Measurements from ENCODE around the gene PPIP5K2.
"Not testable (repeated sequence)": the region's sequence is repeated elsewhere in the genome, so short reads cannot be mapped to it uniquely, and the experiment has no call there.

Gene PPIP5K2

DNA sequence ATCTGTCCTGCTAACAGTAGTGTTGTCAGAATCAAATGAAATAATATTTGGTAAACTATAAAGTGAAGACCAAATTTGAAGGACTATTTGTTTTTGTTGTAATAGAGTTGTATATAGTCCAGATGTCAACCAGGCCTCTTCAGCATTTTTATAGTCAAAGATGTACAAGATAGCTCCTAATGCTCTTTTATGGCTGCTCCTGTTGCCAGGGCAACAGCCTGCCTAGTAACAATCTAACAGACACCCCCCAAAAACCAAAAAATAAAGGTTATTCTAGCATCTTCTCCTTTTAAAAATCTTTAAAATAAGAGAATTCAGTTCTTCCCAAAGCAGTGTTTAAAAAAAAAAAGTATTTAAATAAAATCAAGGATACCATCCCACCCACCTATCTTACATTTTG, 89.0 kb downstream of the PPIP5K2 start:
- DNase-seq = no peak

DNA sequence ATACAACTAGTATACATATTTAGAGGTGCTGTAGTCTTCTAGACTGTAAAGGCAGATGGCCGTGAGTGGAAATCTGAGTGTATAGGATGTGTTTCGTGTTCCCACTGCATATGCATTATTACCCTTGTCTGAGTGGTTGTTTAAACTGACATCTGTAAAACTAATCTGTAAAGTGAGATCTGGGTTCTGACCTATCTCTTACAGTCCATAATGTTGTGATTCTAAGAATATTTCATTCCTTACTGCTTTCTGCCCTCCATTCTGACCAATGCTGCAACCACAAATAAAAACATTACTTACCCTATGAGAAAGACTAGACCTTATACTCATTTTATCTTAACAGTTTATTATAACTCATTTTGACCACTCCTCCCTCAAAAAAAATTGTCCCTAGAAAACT, 90.9 kb downstream of the PPIP5K2 start:
- no peak for DNase-seq

DNA sequence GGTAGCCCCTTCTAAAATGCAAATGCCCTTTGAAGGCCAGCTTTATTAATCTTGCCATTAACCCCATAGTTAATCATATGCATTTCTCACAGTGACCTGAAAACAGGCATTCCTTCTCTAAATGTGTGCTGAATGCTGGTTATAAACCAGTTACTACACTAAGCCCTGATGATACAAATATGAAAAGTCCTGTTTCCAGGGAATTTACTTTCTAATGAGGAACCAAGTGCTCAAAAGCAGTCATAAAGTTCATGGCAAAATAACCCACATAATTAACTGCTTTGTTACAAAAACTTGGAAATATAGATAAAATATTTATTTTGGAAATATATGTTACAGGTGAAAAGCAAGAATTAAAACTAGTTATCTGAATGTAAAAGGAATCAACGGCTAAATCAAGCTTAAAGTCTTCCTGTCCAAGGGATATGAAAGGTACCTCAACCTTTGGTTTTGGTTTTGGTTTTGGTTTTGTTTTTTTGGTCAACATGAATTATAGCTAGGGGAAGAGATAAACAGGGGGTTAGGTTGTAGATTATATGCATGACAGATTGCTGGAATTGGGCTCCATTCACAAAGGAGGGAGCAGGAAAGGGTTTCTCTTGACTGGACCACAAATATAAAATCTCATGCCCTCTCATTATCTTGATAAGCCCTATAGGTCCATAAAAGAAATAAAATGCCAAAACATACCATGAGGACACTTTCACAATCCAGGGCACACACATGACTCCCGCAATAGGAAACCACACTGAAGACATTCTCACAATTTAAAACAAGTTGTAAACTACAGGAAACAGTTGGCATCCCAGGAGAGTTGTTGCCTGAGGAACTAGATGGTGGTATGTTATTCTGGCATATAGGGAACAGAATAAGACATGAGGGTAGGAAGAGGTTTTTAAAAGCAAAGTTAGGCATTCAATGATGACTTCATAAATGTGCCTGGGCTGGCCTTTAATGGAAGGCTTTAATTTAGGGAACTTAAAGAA, 91.8 kb downstream of the PPIP5K2 start:
- no peak for DNase-seq

DNA sequence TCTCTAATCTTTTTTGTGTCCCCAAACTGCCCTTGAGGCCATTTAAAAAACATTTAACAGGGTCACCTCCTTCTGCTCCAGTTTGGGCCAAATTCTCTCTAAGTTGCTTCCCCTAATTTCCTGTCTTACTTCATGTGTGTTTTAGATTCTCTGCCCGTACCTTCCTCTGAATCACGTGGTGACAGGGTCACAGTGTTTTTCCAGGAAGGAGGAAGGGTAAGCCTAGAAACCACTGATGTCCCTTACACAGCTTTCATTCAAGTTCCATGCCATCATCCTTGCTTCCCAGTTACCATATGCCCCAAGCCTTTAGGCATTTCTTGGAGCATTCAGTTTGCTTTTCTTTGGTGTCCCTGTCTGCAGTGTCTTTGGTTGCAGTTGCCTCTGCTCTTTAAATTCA, 96.0 kb downstream of the PPIP5K2 start:
- DNase-seq = no peak

DNA sequence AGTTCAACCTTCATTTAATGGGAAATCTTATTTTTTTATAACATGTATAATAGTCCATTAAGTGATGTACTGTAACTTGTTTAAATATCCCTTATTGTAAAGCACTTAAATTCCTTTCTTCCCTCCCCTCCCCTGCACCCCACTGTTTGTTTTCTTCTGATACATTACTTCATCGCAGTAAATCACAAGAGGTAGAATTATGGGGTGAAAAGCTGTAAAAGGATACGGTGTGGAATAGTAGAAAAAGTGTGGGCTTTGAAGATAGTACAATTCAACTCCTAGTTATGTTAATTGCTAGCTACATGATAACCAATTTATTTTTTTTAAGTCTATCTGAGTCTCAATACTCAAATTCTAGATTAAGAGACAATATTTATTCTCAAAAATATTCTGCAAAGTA, 96.6 kb downstream of the PPIP5K2 start:
- no peak for DNase-seq

DNA sequence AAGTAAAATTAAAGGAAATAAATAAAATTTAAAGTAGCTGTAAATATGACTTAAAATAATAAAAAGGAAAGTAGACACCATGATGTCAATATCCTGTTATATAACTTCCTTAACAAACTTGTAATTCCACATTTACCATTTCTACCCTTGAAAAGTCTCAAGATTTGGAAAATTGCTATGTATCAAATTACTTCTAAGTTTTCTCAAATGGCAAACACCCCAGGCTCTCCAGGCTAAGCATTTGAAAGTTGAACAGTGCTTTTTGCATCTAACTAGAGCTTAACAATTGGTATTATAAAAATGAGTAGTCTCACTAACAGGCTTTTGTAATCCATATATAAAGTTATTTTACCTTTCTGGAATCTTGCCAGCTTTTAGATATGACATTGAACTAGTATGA, 97.0 kb downstream of the PPIP5K2 start:
- DNase-seq = no peak

DNA sequence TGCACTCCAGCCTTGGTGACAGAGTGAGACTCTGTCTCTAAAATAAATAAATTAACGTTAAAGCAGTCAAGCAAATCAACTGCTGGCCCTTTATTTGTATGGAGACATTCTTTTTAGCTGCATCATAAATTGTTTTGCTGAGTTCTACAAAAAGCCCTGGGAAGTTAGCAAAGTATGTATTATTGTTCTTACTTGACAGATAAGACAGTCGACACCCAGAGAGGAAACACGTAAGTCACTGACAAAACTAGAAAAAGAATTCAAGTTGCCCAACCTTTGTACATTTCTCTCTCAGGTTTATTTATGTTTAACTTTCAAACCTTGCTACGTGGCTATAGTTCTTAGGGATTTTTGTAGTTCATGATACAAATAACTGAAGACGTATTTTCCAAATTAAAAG, 98.1 kb downstream of the PPIP5K2 start:
- DNase-seq = no peak

DNA sequence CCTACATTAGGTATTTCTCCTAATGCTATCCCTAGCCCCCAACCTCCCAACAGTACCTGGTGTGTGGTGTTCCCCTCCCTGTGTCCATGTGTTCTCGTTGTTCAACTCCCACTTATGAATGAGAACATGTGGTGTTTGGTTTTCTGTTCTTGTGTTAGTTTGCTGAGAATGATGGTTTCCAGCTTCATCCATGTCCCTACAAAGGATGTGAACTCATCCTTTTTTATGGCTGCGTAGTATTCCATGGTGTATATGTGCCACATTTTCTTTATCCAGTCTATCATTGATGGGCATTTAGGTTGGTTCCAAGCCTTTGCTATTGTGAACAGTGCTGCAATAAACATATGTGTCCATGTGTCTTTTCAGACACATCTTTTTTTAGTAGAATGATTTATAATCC, 99.0 kb downstream of the PPIP5K2 start:
- not testable (repeated sequence) for DNase-seq

DNA sequence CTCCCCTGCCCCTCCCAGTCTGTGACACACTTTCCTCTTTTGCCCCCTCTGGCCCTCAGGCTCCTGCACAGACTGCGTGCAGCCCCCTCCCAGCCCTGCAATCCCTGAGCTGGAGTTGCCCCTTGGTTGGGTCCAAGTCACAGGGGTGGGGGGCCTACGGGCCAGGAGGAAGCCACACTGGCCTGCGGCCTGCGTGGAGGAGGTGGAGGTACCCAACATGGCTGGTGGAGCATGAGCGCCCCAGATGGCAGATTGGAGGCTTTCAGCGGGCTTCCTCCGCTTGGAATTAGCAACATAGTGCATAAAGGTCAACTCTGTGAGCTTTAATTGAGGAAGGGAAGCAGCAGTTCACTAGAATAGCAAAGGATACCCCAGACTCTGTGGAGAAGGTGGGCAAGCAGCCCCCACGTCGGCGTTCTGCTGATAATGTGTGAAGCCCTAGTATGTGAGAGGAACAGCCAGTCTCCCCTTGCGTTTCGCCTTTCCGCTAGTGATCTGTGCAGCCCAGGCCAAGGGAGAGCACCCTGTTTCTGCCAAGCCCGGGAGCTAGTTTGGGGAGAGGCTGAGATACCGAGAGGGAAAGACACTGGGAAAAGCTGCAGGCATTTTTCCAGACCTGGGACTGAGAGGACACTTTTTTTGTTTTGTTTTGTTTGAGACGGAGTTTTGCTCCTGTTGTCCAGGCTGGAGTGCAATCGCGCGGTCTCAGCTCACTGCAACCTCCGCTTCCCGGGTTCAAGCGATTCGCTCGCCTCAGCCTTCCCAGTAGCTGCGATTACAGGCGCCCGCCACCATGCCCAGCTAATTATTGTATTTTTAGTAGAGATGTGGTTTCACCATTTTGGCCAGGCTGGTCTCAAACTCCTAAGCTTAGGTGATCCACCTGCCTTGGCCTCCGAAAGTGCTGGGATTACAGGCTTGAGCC, 103.2 kb downstream of the PPIP5K2 start:
- no peak for DNase-seq

DNA sequence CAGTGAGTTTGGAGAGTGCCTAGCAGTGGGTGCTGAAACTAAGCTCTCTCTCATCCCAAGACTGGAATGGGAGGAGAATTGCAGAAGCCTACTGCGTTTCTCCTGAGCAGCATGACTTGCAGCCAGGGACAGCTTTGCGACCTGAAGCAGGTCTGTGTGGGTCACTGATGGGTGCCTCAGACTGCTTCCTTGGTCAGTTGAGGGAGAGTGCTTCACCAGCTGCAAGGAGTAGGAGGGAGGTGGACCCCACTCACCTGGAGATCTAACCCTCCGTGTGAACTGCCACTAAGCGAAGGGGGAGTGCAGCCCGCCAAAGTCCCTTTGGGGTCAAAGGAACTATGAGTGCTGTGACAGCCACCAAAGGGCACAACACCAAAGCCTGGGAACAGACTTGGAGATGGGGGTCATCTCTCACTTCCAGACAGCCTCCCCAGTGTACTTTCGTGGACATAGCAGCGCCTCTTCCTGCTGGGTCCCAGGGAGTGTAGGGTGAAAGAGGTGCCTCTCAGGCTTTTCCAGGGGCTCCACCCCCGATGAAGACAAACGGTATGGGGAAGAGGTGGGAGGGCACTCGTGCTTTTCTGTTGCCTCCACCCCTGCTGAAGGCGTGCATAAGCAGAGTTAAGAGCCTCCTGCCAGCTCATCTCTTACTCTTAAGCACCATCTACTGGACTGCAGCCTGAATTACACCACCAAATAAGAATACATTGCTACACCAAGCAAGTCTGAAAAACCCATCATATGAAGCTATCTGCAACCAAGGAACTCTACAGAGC, 104.2 kb downstream of the PPIP5K2 start:
- DNase-seq = no peak

DNA sequence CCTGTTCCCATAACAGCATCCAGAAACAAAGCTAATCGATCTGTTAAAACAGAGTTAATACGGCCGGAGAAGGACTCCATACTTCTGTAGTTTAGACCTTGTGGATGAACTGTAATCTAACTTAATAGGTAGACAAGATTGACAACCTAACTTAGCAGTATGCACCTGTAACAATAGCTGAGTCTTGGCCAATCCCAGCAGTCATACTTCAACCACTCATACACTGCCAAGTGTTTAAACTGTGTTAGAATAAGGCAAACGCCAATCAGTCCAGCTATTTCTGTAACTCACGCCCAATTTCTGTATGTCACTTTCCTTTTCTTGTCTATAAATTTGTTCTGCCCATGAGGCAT, 104.8 kb downstream of the PPIP5K2 start:
- no peak for DNase-seq

DNA sequence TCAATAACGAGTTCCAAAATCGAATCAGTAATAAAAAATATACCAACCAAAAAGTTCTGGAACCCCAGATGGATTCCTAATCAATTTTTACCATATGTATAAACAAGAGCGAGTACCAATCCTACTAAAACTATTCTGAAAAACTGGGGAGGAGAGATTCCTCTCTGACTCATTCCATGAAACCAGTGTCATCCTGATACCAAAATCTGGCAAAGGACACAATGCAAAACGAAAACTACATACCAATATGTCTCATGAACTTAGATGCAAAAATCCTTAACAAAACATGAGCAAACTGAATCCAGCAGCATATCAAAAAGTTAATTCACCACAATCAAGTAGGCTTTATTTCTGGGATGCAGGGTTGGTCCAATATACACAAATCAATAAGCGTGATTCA, 108.0 kb downstream of the PPIP5K2 start:
- no peak for DNase-seq

DNA sequence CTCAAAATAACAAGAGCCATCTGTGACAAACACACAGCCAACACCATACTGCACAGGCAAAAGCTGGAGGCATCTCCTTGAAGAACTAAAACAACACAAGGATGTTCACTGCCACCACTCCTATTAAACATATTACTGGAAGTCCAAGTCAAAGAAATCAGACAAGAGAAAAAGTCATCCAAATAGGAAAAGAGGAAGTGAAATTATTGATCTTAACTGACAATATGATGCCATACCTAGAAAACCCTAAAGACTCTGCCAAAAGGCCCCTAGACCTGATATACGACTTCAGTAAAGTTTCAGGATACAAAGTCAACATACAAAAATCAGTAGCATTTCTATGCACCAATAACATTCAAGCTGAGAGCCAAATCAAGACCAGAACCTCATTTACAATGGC, 108.5 kb downstream of the PPIP5K2 start:
- DNase-seq = no peak

DNA sequence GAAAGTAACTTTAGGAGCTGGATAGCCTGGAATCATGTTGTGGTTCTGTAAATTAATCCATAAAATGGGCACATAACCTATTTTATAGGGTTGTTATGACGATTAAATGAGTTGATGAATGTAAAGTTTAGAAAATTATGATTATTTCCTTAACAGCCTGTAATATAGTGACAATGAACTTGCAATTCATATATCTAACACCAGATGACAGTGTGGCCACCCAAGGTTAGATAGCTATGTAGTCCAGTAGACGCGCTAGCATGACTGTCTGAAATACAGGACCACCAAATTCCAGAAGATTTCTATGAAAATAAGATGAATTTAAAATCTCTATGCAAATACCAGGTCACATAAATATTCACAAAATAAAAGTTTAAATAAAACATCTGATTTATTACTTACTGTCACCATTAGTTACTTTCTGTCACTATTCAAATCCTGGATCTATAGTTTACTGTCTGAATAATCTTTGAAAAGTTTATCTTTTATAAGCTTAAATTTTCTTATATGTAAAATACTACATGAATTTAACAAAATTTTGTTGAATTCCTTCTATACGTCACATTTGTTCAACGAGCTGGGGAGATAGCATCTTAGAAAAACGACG, 112.4 kb downstream of the PPIP5K2 start:
- DNase-seq = no peak

DNA sequence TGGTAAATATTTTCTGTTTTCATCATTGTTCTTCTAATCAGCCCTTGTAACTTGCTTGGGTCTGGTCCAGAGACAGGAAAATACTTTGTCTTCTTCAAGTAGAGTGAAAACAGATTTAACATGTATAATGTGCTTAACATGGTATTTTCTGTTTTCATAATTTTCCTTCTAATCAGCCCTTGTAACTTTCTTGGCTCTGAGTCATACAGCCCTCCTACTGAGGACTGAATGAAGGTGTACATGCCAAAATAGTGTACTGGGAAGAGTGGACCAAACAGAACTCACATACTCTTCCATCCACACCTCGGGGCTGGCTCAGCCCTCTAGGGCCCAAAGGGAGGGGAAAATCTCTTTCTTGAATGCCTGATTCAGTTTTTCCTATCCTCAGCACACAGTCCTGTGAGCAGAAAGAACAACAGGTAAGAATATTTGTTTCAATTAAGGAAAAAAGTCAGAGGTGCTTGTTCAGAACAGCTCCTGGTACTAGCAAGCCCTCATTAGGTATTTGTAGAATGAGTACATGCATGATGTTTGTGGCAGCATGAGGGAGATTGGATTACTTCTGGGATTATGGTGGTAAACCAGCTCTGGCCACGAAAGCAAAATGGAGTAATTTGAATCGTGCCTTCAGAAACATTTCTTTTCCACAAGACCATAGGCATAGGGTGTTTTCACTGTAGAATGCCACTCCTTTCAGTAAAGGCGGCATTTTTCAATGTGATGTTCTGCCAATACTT, 114.3 kb downstream of the PPIP5K2 start:
- no peak for DNase-seq

DNA sequence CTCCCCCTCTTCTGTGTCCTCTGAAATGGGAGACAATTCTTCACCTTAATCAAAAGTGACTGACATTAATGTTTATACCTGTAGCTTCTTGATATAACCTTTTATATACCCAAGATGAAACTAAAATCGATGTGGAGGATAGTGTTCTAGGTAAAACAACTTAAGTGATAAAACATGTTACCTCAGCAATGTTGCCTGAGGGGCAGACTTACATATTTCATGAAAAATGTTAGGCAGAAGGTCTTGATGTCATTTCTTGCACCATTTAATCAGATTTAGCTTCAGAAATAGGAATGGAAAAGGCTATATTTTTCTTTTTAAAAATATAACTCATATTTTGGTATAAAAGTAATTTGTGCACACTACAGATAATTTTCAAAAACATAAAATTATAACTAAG, 115.8 kb downstream of the PPIP5K2 start:
- no peak for DNase-seq

DNA sequence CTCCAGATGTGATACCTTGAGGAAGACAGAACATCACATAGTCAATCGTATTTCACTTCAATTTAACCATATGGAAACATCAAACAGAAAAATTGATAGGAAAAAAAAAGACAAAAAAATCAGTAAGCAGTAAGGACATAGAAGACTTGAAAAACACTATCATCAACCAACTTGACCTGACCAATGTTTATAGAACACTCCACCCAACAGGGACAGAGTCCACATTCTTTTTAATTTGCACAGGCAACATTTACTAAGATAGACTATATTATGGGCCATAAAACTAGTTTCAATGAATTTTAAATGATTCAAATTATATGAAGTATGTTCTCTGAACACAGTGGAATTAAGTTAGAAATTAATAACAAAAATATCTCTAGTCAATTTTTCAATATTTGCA, 117.7 kb downstream of the PPIP5K2 start:
- DNase-seq = no peak

DNA sequence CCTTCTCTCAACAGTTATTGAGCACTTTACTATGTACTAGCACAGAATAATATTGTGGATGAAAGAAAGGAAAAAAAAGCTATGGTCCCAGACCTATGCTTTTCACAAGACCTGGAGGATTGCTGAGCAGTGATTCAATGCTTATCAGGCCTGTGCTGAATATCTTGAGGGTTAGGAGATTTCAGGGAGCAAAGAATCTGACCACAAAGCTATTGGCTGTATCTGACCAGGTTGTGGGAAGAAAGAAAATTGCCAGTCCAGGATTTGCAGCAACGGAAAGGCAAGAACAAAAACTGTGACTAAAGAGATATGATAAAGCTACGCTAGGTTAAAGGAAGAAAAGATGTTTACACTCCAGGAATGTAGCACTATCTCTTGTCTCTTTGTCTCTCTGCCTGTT, 123.6 kb downstream of the PPIP5K2 start:
- DNase-seq = no peak

DNA sequence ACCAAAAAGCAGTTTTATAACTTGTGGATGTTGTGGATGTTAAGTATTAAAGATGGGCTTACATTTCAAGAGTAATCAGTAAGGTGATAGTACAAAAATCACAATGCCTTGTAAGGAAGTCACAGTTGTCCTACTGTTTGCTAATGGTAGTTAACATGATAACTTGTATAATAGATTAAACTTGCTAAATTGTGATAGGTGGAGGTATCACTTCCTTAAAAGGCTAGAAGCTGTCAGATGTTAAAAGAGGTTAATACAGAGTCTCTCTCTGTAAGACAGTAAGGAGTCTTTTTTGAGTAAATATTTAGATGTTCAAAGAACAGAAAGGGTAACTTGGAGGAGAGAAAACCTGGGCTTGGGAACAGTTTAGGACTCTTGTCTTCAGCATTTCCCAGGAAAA, 124.3 kb downstream of the PPIP5K2 start:
- DNase-seq = no peak

DNA sequence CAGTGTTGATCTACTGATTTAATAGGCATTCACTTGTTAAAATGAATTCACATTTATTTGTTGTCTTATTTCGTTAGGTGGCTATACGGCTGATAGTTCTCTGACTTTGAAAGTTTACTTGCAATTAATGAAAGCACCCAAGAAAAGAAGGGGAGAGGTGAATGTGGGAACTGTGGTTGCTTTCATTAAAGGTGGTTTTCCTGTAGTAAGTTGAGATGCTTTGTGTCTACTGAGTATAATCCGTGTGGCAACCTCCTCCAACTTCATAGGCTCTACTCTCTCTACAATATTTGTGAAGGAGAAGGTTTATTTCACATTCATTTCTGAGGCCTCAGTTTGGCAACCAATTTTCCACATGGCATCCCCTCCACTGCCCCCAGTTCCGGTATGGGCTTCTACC, 125.7 kb downstream of the PPIP5K2 start:
- no peak for DNase-seq

DNA sequence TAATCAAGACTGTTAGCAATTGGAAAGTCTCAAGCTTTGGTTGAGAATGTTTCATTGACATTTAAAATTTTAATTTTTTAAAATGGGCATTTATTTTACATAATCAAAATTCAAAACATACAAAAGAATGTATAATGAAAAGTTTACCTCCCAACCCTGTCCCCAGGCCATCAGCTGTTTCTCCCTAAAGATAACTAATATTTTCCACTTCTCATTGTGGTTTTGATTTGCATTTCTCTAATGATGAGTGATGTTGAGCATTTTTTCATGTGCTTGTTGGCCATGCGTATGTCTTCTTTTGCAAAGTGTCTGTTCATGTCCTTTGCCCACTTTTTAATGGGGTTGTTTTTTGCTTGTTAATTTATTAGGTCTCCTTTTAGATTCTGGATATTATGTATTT, 127.0 kb downstream of the PPIP5K2 start:
- DNase-seq = no peak

DNA sequence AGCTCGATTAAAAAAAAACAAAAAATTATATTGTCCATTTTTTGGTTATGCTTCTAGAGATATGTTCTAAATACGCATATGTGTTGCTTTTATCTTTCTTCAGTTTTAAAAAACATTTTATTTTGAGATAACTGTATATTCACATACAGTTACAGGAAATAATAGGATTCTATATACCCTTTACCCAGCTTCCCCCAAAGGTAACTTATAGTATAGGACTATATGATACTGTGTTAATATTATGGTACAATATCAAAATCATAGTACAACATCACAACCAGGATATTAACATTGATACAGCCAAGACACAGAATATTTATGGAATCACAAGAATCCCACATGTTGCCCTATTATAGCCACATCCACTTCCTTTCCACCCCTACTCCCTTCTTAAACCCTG, 129.0 kb downstream of the PPIP5K2 start:
- no peak for DNase-seq
